Trophoblast cell (in vitro differentiated cells and primary cell): Measurements from ENCODE around the gene PHF21B.

ENCODE experiments used
- DNase-seq, 2 donors: peaks; one replicate each; pipeline ENCODE4 v3.0.0-alpha.2; 2016
- H2AFZ ChIP-seq: 2 replicates; pipeline ENCODE4 v1.6.1; 2013; ENCODE audit warnings: low read length, moderate library complexity, mild to moderate bottlenecking; ENCODE audit not compliant: insufficient read depth, poor library complexity
- H2AK5ac ChIP-seq: 2 replicates; pipeline ENCODE4 v1.6.1; 2013; ENCODE audit warnings: mild to moderate bottlenecking, low read length
- H2BK120ac ChIP-seq: 2 replicates; pipeline ENCODE4 v1.6.1; 2013; ENCODE audit warnings: low read length, mild to moderate bottlenecking, moderate library complexity; ENCODE audit not compliant: insufficient read depth, poor library complexity
- H2BK12ac ChIP-seq: 2 replicates; pipeline ENCODE4 v1.6.1; 2013; ENCODE audit warnings: mild to moderate bottlenecking, low read length, moderate library complexity
- H2BK5ac ChIP-seq: 2 replicates; pipeline ENCODE4 v1.6.1; 2013; ENCODE audit warnings: low read length, low read depth, moderate library complexity, mild to moderate bottlenecking; ENCODE audit not compliant: poor library complexity
- H3K14ac ChIP-seq: 2 replicates; pipeline ENCODE4 v1.6.1; 2013; ENCODE audit warnings: mild to moderate bottlenecking, low read length
- H3K18ac ChIP-seq: 2 replicates; pipeline ENCODE4 v1.6.1; 2013; ENCODE audit warnings: mild to moderate bottlenecking, low read length
- H3K23ac ChIP-seq: 2 replicates; pipeline ENCODE4 v1.6.1; 2013; ENCODE audit warnings: low read length
- H3K27ac ChIP-seq: 2 replicates; pipeline ENCODE4 v1.5.1; 2013; ENCODE audit warnings: low read depth, mild to moderate bottlenecking, inconsistent platforms, low read length, moderate library complexity
- H3K27me3 ChIP-seq: 2 replicates; pipeline ENCODE4 v1.6.1; 2013; ENCODE audit warnings: inconsistent platforms, mild to moderate bottlenecking, low read length, moderate library complexity; ENCODE audit not compliant: insufficient read depth
- H3K36me3 ChIP-seq, 2 experiments: 1 replicate in 1 of 2; 2 replicates in 1 of 2; pipeline ENCODE4 v1.6.1; 2013; ENCODE audit warnings: low read length in 2 of 2, mild to moderate bottlenecking in 2 of 2, moderate library complexity in 1 of 2; ENCODE audit not compliant: insufficient read depth in 2 of 2, control insufficient read depth in 1 of 2
- H3K4ac ChIP-seq: 2 replicates; pipeline ENCODE4 v1.6.1; 2013; ENCODE audit warnings: low read depth, mild to moderate bottlenecking, low read length, moderate library complexity
- H3K4me1 ChIP-seq, 2 experiments: 1 replicate in 1 of 2; 2 replicates in 1 of 2; pipeline ENCODE4 v1.6.1; 2013; ENCODE audit warnings: low read length in 2 of 2, mild to moderate bottlenecking in 2 of 2, moderate library complexity in 1 of 2; ENCODE audit not compliant: insufficient read depth in 2 of 2, control insufficient read depth in 1 of 2
- H3K4me2 ChIP-seq: 2 replicates; pipeline ENCODE4 v1.6.1; 2013; ENCODE audit warnings: inconsistent platforms, mild to moderate bottlenecking, low read length, moderate library complexity
- H3K4me3 ChIP-seq: 2 replicates; pipeline ENCODE4 v1.5.1; 2013; ENCODE audit warnings: mild to moderate bottlenecking, low read depth, low read length, inconsistent platforms
- H3K79me1 ChIP-seq: one replicate; pipeline ENCODE4 v1.6.1; 2013; ENCODE audit warnings: low read length
- H3K79me2 ChIP-seq: 2 replicates; pipeline ENCODE4 v1.6.1; 2013; ENCODE audit warnings: low read length, mild to moderate bottlenecking; ENCODE audit not compliant: control insufficient read depth, insufficient read depth, poor library complexity
- H3K9ac ChIP-seq: 2 replicates; pipeline ENCODE4 v1.6.1; 2013; ENCODE audit warnings: mild to moderate bottlenecking, low read length
- H3K9me3 ChIP-seq: 2 replicates; pipeline ENCODE4 v1.6.1; 2013; ENCODE audit warnings: low read depth, mild to moderate bottlenecking, control low read depth, inconsistent platforms, low read length; ENCODE audit not compliant: insufficient read depth
- H4K12ac ChIP-seq: 2 replicates; pipeline ENCODE4 v1.6.1; 2013; ENCODE audit warnings: low read depth, mild to moderate bottlenecking, low read length, moderate library complexity
- H4K8ac ChIP-seq: 2 replicates; pipeline ENCODE4 v1.6.1; 2013; ENCODE audit warnings: low read depth, mild to moderate bottlenecking, low read length, moderate library complexity
- H4K91ac ChIP-seq: one replicate; pipeline ENCODE4 v1.6.1; 2013; ENCODE audit warnings: low read depth, mild to moderate bottlenecking, low read length, moderate library complexity
- WGBS: extraction: QIAGEN DNeasy Blood & Tissue Kit; methylation state at CpG from one replicate; pipeline ENCODE4 v1.1.7; 2013; ENCODE audit warnings: missing lambda C conversion rate; ENCODE audit not compliant: insufficient read length, insufficient coverage; ENCODE audit errors: extremely low coverage; 5-methylcytosine and 5-hydroxymethylcytosine counted together

Gene PHF21B

DNA sequence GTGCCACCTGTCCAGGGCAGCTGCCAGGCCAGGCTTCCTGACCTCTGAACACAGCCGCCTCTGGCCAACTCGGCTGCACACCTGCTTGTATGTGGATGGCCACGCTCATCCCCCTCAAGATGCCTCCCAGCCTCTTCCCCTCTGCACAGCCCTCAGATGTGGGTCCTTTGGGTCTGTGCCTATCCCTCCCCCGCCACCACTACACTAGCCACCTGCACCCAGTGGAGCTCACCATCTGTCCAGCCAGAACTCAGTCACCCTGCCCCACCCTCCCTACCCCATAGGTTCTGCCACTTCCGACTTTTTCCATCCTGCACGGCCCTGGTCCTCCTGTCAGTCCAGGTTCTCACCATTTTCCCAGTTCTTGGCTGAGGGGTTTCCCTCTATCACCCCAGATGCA lies 44.6 kb downstream of the PHF21B start:
- no peaks in the 10 kb centered on the region for H3K9me3 ChIP-seq
- no peak overlapping the region for H3K4me3 ChIP-seq
- H3K4me1 ChIP-seq, result no peaks in the 10 kb centered on the region
- H3K4ac ChIP-seq, result no peak overlapping the region
- no peak for DNase-seq
- H4K12ac ChIP-seq, result no peak overlapping the region
- H2BK5ac ChIP-seq, result no peak overlapping the region
- H2BK12ac ChIP-seq, result no peak overlapping the region
- H3K23ac ChIP-seq, result no peak overlapping the region
- WGBS, result no CpG with 5 or more reads among the region's 6 CpGs
- H3K9ac ChIP-seq, result no peak overlapping the region
- no peak overlapping the region for H3K14ac ChIP-seq
- no peak overlapping the region for H3K18ac ChIP-seq
- H3K79me2 ChIP-seq, result no peaks in the 10 kb centered on the region
- H3K27me3 ChIP-seq, result no peaks in the 10 kb centered on the region
- no peak overlapping the region for H3K4me2 ChIP-seq
- no peaks in the 10 kb centered on the region for H3K79me1 ChIP-seq
- H2AK5ac ChIP-seq, result no peak overlapping the region
- H3K36me3 ChIP-seq, result no peaks in the 10 kb centered on the region
- H3K27ac ChIP-seq, result no peak overlapping the region
- H4K8ac ChIP-seq, result no peak overlapping the region
- H2BK120ac ChIP-seq, result no peak overlapping the region
- H4K91ac ChIP-seq, result no peak overlapping the region
- no peak overlapping the region for H2AFZ ChIP-seq

GRCh38 chr22:44964722-44965078 lies 45.1 kb downstream of the PHF21B start:
- no peak for DNase-seq
- WGBS, result no CpG with 5 or more reads among the region's 6 CpGs

GRCh38 chr22:44963832-44964721 lies 45.7 kb downstream of the PHF21B start:
- no CpG with 5 or more reads among the region's 20 CpGs for WGBS
- no peak overlapping the region for H3K9ac ChIP-seq
- no peak overlapping the region for H2BK5ac ChIP-seq
- H3K23ac ChIP-seq, result no peak overlapping the region
- H3K18ac ChIP-seq, result no peak overlapping the region
- H2AK5ac ChIP-seq, result no peak overlapping the region
- H3K4ac ChIP-seq, result no peak overlapping the region
- H2AFZ ChIP-seq, result no peak overlapping the region
- H3K14ac ChIP-seq, result no peak overlapping the region
- no peak overlapping the region for H4K8ac ChIP-seq
- no peaks in the 10 kb centered on the region for H3K4me1 ChIP-seq
- H3K79me2 ChIP-seq, result no peaks in the 10 kb centered on the region
- no peak overlapping the region for H4K12ac ChIP-seq
- H4K91ac ChIP-seq, result no peak overlapping the region
- H3K27me3 ChIP-seq, result no peaks in the 10 kb centered on the region
- no peak overlapping the region for H3K4me3 ChIP-seq
- DNase-seq, result no peak
- H3K36me3 ChIP-seq, result no peaks in the 10 kb centered on the region
- no peak overlapping the region for H2BK12ac ChIP-seq
- H3K4me2 ChIP-seq, result no peak overlapping the region
- no peaks in the 10 kb centered on the region for H3K79me1 ChIP-seq
- no peaks in the 10 kb centered on the region for H3K9me3 ChIP-seq
- no peak overlapping the region for H3K27ac ChIP-seq
- H2BK120ac ChIP-seq, result no peak overlapping the region

More at GRCh38 chr22:44964722-44965078, 45.1 kb downstream of the PHF21B start:
- no peak overlapping the region for H4K12ac ChIP-seq
- no peaks in the 10 kb centered on the region for H3K79me1 ChIP-seq
- no peaks in the 10 kb centered on the region for H3K9me3 ChIP-seq
- no peak overlapping the region for H2AFZ ChIP-seq
- H3K14ac ChIP-seq, result no peak overlapping the region
- H3K4ac ChIP-seq, result no peak overlapping the region
- H2BK5ac ChIP-seq, result no peak overlapping the region
- H3K36me3 ChIP-seq, result no peaks in the 10 kb centered on the region
- no peak overlapping the region for H4K8ac ChIP-seq
- no peak overlapping the region for H3K4me2 ChIP-seq
- H2BK12ac ChIP-seq, result no peak overlapping the region
- no peaks in the 10 kb centered on the region for H3K79me2 ChIP-seq
- no peaks in the 10 kb centered on the region for H3K4me1 ChIP-seq
- no peak overlapping the region for H3K18ac ChIP-seq
- H2AK5ac ChIP-seq, result no peak overlapping the region
- H3K23ac ChIP-seq, result no peak overlapping the region
- H4K91ac ChIP-seq, result no peak overlapping the region
- no peak overlapping the region for H3K9ac ChIP-seq
- no peak overlapping the region for H3K27ac ChIP-seq
- H2BK120ac ChIP-seq, result no peak overlapping the region
- H3K4me3 ChIP-seq, result no peak overlapping the region
- H3K27me3 ChIP-seq, result no peaks in the 10 kb centered on the region

DNA sequence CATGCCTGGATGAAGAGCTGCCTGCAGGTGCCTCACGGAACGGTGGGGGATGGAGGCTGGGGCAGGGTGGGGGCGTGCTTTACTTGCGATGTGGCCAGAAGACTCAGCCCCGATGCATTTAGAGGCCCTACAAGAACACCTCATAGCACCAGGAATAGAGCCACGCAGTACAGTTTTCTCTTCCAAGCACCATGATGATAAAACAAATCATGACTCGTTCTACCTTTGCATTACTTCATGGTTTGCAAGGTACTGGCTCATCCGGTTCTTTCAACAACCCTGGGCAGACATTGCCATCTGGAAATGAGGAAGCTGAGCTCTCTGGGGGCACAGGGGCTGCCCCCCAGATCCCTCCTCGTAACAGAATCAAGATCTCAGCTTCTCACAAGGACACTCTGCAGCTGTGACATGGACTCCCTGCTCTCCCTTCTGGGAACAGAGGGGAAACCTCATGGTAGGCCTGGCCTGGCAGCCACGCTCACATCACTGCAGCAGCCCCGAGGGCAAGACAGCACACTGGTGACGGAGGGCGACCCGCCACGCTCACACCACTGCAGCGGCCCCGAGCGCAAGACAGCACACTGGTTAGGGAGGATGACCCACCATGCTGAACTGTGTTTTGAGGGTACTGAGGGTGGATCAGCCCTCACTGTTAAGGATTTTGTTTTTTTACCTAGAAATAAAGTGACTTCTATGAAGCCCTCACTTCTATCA lies 46.9 kb downstream of the PHF21B start:
- Histone ChIP-seq H2AK5ac (no peak overlapping the region), H4K91ac (no peak overlapping the region), H2AFZ (no peak overlapping the region), H3K4me1 (no peaks in the 10 kb centered on the region), H2BK5ac (no peak overlapping the region), H3K36me3 (no peaks in the 10 kb centered on the region), H3K4ac (no peak overlapping the region), H3K79me1 (no peaks in the 10 kb centered on the region), H3K27ac (no peak overlapping the region), H3K18ac (no peak overlapping the region), H3K23ac (no peak overlapping the region), H4K12ac (no peak overlapping the region), H2BK120ac (no peak overlapping the region), H4K8ac (no peak overlapping the region), H3K9ac (no peak overlapping the region), H3K14ac (no peak overlapping the region), H2BK12ac (no peak overlapping the region), H3K79me2 (no peaks in the 10 kb centered on the region), H3K4me3 (no peak overlapping the region), H3K27me3 (no peaks in the 10 kb centered on the region), H3K4me2 (no peak overlapping the region), H3K9me3 (no peaks in the 10 kb centered on the region)
- DNase-seq, result no peak
- no CpG with 5 or more reads among the region's 18 CpGs for WGBS
